ENCODE measurements around the gene FSIP1. TPM values are rescaled to one million over a fixed set of nuclear protein-coding genes. Genes with fewer than 3 reads are reported as not detected.

The FSIP1 gene
- polyA plus RNA-seq, 1 experiment: 0.43 TPM

GRCh38 chr15:39743611-39744010, 39.0 kb downstream of the FSIP1 start:
- CTCF ChIA-PET: no interaction called here
- TF ChIP-seq CTCF (IDR thresholded peaks at IDR 0.05; ENCODE audit: low read depth, low read length): no peak
- POLR2A ChIA-PET: no interaction called here
- DNase-seq (ENCODE audit: low read depth, low spot score): no peak
- Histone ChIP-seq H3K4me3 (ENCODE audit: low read depth, low read length) (no peak overlapping the region), H3K9me3 (ENCODE audit: control insufficient read depth, insufficient read depth, low read length) (no peaks in the 10 kb centered on the region), H3K27ac (ENCODE audit: low read depth, low read length) (no peak overlapping the region), H3K27me3 (ENCODE audit: control insufficient read depth, insufficient read depth, low read length) (no peaks in the 10 kb centered on the region)

GRCh38 chr15:39741258-39741657, 41.4 kb downstream of the FSIP1 start:
- H3K4me3 ChIP-seq (ENCODE audit: low read depth, low read length): no peak overlapping the region
- TF ChIP-seq CTCF (IDR thresholded peaks at IDR 0.05; ENCODE audit: low read depth, low read length): no peak
- POLR2A ChIA-PET: no interaction called here
- no peak overlapping the region for H3K27ac ChIP-seq (ENCODE audit: low read depth, low read length)
- H3K9me3 ChIP-seq (ENCODE audit: control insufficient read depth, insufficient read depth, low read length): no peaks in the 10 kb centered on the region
- no peak for DNase-seq (ENCODE audit: low read depth, low spot score)
- CTCF ChIA-PET: interaction anchor here (0.9 to 3.7 kb wide), 4 partner anchors 16 to 1042 kb away, joined by 3 to 28 read pairs (median 4); no protein-coding TSS in a partner anchor
- H3K27me3 ChIP-seq (ENCODE audit: control insufficient read depth, insufficient read depth, low read length): no peaks in the 10 kb centered on the region

DNA sequence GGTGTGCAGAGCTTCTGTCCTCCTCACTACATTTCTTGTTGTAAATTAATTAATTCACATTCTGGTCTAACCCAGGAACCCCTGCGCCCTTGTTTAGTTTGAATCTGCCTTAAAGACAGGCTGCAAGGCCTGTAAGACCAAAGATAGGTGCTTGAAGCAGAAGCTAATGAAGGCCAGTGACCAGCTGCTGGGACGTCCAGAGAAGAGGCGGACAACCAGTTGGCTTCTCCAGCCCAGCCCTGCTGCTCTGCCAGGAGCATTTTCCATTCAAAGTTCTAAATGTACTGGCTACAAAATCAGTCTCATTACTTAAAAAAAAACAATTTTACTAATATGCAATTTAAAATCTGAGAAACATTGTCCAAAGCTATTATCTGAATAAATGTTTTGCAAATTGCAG, 43.6 kb downstream of the FSIP1 start:
- ChIA-PET POLR2A (no interaction called here), CTCF (interaction anchor here (3.7 kb wide), 1 partner anchor 18 kb away, joined by 28 read pairs; no protein-coding TSS in a partner anchor)
- no peaks in the 10 kb centered on the region for H3K9me3 ChIP-seq (ENCODE audit: control insufficient read depth, insufficient read depth, low read length)
- no peaks in the 10 kb centered on the region for H3K27me3 ChIP-seq (ENCODE audit: control insufficient read depth, insufficient read depth, low read length)
- H3K27ac ChIP-seq (ENCODE audit: low read depth, low read length): no peak overlapping the region
- H3K4me3 ChIP-seq (ENCODE audit: low read depth, low read length): no peak overlapping the region
- no peak for TF ChIP-seq CTCF (IDR thresholded peaks at IDR 0.05; ENCODE audit: low read depth, low read length)
- no peak for DNase-seq (ENCODE audit: low read depth, low spot score)

DNA sequence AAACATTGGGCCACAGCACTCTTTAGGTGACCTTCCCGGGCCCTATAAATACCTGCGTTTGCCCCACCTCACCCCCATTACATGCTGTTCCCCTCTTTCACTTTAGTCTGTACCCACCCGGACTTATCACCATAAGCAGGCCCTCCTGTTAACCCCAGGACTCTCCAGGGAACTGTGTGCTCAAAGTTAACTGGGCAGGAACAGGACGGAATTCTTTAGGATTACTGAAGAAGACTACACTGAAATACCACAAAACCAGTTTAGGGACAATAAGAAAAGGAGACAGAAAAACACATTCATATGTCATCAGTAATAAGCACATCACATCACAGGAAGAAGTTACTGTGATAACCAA, 45.5 kb downstream of the FSIP1 start:
- Histone ChIP-seq H3K27me3 (ENCODE audit: control insufficient read depth, insufficient read depth, low read length) (no peaks in the 10 kb centered on the region), H3K27ac (ENCODE audit: low read depth, low read length) (no peak overlapping the region), H3K4me3 (ENCODE audit: low read depth, low read length) (no peak overlapping the region), H3K9me3 (ENCODE audit: control insufficient read depth, insufficient read depth, low read length) (no peaks in the 10 kb centered on the region)
- TF ChIP-seq CTCF (IDR thresholded peaks at IDR 0.05; ENCODE audit: low read depth, low read length): no peak
- POLR2A ChIA-PET: no interaction called here
- no peak for DNase-seq (ENCODE audit: low read depth, low spot score)
- CTCF ChIA-PET: interaction anchor here (1.0 kb wide), 1 partner anchor 20 kb away, joined by 5 read pairs; no protein-coding TSS in a partner anchor

DNA sequence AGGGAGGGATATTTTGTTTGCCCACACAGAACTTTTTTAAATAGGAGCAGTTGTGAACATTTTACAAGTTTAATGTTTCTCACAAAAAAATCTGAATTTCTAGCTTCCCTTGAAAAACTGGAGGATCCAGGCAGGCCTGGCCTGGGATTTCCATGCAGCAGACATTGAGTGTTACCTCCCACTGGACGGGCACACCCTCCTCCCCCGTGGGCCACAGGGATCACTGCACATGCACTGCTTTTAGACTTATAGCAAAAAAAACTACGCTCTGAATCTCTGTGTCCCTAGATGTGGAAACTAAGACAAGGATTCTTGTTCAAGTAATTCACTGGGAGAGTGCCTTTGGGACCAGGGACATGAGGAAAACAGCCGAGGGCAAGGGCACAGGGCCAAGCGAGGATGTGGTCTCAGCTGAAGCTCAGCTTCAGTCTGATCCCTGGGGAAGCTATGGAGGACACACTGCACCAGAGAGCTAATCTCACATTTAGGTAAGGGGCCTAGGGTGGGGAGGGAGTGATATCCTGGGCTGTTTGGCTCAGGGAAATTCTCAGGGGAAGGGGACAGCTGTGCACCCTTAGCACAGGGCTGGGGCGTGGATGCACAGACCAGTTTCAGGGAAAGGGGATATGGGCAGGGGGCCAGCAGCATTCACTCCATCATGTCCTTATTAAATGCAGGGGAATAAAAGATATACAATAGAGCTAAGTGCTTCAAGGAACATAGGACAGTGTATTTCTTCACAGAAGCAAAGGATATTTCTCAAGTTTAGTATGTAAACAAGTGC, 46.0 kb downstream of the FSIP1 start:
- Histone ChIP-seq H3K4me3 (ENCODE audit: low read depth, low read length) (no peak overlapping the region), H3K9me3 (ENCODE audit: control insufficient read depth, insufficient read depth, low read length) (no peaks in the 10 kb centered on the region), H3K27me3 (ENCODE audit: control insufficient read depth, insufficient read depth, low read length) (no peaks in the 10 kb centered on the region), H3K27ac (ENCODE audit: low read depth, low read length) (no peak overlapping the region)
- POLR2A ChIA-PET: no interaction called here
- no peak for TF ChIP-seq CTCF (IDR thresholded peaks at IDR 0.05; ENCODE audit: low read depth, low read length)
- CTCF ChIA-PET: interaction anchor here (1.0 to 1.9 kb wide), 2 partner anchors 20 to 21 kb away, joined by 5 to 16 read pairs; no protein-coding TSS in a partner anchor
- no peak for DNase-seq (ENCODE audit: low read depth, low spot score)

Data from AG04450 (cell line).